Endodermal cell (in vitro differentiated cells): ENCODE results near the gene DHX38. TPM values are rescaled to one million over a fixed set of nuclear protein-coding genes. Genes with fewer than 3 reads are reported as not detected.

ENCODE experiments used
- DNase-seq: peaks from one replicate; pipeline ENCODE4 v3.0.0-alpha.2; 2017
- H3K27ac ChIP-seq: 2 replicates; pipeline ENCODE4 v1.5.1; 2013; ENCODE audit warnings: mild to moderate bottlenecking, low read depth, low read length, moderate library complexity
- H3K27me3 ChIP-seq: 2 replicates; pipeline ENCODE4 v1.6.1; 2013; ENCODE audit warnings: mild to moderate bottlenecking, low read length, moderate library complexity; ENCODE audit not compliant: insufficient read depth, control insufficient read depth, poor library complexity, severe bottlenecking
- H3K36me3 ChIP-seq: 2 replicates; pipeline ENCODE4 v1.7.0; 2013; ENCODE audit warnings: mild to moderate bottlenecking, low read length, moderate library complexity; ENCODE audit not compliant: control insufficient read depth, insufficient read depth
- H3K4me1 ChIP-seq: one replicate; pipeline ENCODE4 v1.7.0; 2013; ENCODE audit warnings: low read length; ENCODE audit not compliant: control insufficient read depth, insufficient read depth
- H3K4me3 ChIP-seq: 2 replicates; pipeline ENCODE4 v1.5.1; 2013; ENCODE audit warnings: mild to moderate bottlenecking, low read length, moderate library complexity
- H3K9ac ChIP-seq: 2 replicates; pipeline ENCODE4 v1.6.1; 2013; ENCODE audit warnings: mild to moderate bottlenecking, low read length, moderate library complexity; ENCODE audit not compliant: poor library complexity, severe bottlenecking; ENCODE audit errors: extremely low read depth
- H3K9me3 ChIP-seq: 2 replicates; pipeline ENCODE4 v1.6.1; 2013; ENCODE audit warnings: mild to moderate bottlenecking, low read length, moderate library complexity; ENCODE audit not compliant: control insufficient read depth
- H3K27ac Mint-ChIP-seq: 2 replicates; pipeline ENCODE4 v1.8.0; 2020; ENCODE audit warnings: mixed read lengths
- H3K27me3 Mint-ChIP-seq: 2 replicates; pipeline ENCODE4 v1.8.0; 2021; ENCODE audit warnings: mild to moderate bottlenecking, mixed read lengths; ENCODE audit not compliant: insufficient read depth
- H3K36me3 Mint-ChIP-seq: 2 replicates; pipeline ENCODE4 v1.8.0; 2020; ENCODE audit warnings: low read depth, mixed read lengths
- H3K4me1 Mint-ChIP-seq: 2 replicates; pipeline ENCODE4 v1.8.0; 2020; ENCODE audit warnings: mixed read lengths
- H3K4me3 Mint-ChIP-seq: 2 replicates; pipeline ENCODE4 v1.8.0; 2020; ENCODE audit warnings: mild to moderate bottlenecking, moderate library complexity, mixed read lengths
- H3K9me3 Mint-ChIP-seq: 2 replicates; pipeline ENCODE4 v1.8.0; 2020; ENCODE audit warnings: mild to moderate bottlenecking, mixed read lengths
- WGBS, 2 experiments: methylation state at CpG; one replicate each; pipeline versions ENCODE4 v1.1.5 to v1.1.7; 2013; ENCODE audit warnings: missing lambda C conversion rate in 2 of 2, mixed read lengths in 1 of 2; ENCODE audit not compliant: insufficient coverage in 1 of 2, insufficient read length in 1 of 2; 5-methylcytosine and 5-hydroxymethylcytosine counted together
- total RNA-seq, 2 donors: library from RNA; stranded (reverse); fragmentation: NEBNext Ultra II Directional in 1 of 2; extraction: Animal tissue kit (Norgen Biotek cat#: 25700) in 1 of 2; gene quantifications; 2 replicates in 1 of 2; 3 replicates in 1 of 2; pipeline ENCODE4 v1.2.1, GENCODE V29; 2021
- TF ChIP-seq, protein P1 (sequence below): fragments of 200-600 bp; sonication (generic); conservative IDR thresholded peaks from 2 replicates; pipeline ENCODE4 v1.5.0; 2021; ENCODE audit warnings: antibody characterized with exemption, mild to moderate bottlenecking

DHX38 gene
- total RNA-seq, 2 donors from 2014 or later: 66.9 to 80.1 TPM

DNA sequence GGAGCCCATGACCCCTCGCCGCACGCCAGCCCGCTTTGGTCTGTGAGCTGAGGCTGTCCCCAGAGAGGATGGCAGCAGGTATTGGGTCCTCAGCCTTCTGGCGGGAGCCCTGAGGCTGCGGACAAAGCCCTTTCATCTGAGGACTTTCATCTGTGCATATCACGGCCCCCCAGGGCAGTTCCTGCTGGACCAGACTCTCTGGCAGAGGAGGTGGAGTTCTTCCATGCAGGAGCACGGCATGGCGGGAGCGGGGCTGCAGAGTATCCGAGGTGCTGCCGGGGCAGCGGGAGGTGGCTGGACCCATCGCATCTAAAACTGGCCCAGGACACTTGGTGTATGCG lies 18.8 kb downstream of the DHX38 start:
- Mint-ChIP-seq H3K9me3 (peaks cover 3% of the 10 kb centered on the region), H3K27me3 (no peaks in the 10 kb centered on the region), H3K4me1 (peaks cover 2% of the 10 kb centered on the region), H3K4me3 (no peak overlapping the region), H3K27ac (no peak overlapping the region), H3K36me3 (peaks cover 71% of the 10 kb centered on the region)
- Histone ChIP-seq H3K4me1 (no peaks in the 10 kb centered on the region), H3K27me3 (no peaks in the 10 kb centered on the region), H3K36me3 (peaks cover 52% of the 10 kb centered on the region), H3K9ac (no peak overlapping the region), H3K9me3 (no peaks in the 10 kb centered on the region), H3K4me3 (no peak overlapping the region), H3K27ac (no peak overlapping the region)
- WGBS, 2 experiments: 91 to 97% methylated on average over 8 to 15 of the region's 15 CpGs
- DNase-seq: no peak
- TF ChIP-seq, protein P1, sequence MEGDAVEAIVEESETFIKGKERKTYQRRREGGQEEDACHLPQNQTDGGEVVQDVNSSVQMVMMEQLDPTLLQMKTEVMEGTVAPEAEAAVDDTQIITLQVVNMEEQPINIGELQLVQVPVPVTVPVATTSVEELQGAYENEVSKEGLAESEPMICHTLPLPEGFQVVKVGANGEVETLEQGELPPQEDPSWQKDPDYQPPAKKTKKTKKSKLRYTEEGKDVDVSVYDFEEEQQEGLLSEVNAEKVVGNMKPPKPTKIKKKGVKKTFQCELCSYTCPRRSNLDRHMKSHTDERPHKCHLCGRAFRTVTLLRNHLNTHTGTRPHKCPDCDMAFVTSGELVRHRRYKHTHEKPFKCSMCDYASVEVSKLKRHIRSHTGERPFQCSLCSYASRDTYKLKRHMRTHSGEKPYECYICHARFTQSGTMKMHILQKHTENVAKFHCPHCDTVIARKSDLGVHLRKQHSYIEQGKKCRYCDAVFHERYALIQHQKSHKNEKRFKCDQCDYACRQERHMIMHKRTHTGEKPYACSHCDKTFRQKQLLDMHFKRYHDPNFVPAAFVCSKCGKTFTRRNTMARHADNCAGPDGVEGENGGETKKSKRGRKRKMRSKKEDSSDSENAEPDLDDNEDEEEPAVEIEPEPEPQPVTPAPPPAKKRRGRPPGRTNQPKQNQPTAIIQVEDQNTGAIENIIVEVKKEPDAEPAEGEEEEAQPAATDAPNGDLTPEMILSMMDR: no peak

DNA sequence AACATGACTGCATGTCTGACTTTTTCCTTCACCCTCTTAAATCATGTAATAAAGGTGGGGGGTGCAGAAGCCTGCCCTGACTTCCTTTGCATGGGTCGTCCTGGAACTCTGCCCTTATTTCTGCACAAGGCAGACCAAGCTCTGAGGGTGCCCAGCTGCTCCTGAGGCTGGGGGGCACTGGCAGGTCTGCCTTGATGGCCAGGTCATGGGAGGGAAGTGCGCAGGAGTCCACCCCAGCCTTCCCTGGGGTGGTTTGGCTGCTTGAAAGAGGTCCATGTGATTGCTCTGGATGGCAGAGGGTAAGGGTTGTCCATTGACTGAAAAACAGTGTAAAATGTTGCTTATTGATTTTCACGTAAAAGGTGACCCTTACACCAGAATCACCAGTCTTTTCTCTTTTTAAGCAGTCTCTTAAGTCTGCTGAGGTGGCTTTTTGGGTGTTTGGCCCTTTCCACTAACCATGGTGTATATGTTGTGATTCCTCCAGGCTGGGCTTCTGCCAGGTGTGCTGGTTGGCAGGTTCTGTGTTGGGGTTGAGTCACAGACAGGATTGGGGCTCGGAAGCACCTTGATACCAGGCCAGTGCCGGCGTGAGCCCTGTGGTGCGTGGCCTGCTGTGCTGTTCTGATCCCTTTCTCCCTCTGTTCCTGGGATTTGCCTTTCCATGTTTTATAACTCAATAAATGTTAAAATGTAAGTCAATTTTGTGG lies 19.4 kb downstream of the DHX38 start:
- Mint-ChIP-seq H3K9me3 (peaks cover 3% of the 10 kb centered on the region), H3K27ac (no peak overlapping the region), H3K4me1 (peaks cover 2% of the 10 kb centered on the region), H3K4me3 (no peak overlapping the region), H3K36me3 (peaks cover 65% of the 10 kb centered on the region), H3K27me3 (no peaks in the 10 kb centered on the region)
- Histone ChIP-seq H3K27ac (no peak overlapping the region), H3K4me1 (no peaks in the 10 kb centered on the region), H3K9me3 (no peaks in the 10 kb centered on the region), H3K27me3 (no peaks in the 10 kb centered on the region), H3K36me3 (peaks cover 46% of the 10 kb centered on the region), H3K9ac (no peak overlapping the region), H3K4me3 (no peak overlapping the region)
- 80 to 90% methylated on average over 1 to 7 of the region's 7 CpGs for WGBS, 2 experiments
- no peak for DNase-seq
- TF ChIP-seq, protein P1: no peak

GRCh38 chr16:72113616-72113945 lies 19.9 kb downstream of the DHX38 start:
- H3K36me3 ChIP-seq: peaks cover 41% of the 10 kb centered on the region
- Mint-ChIP-seq H3K4me1 (peaks cover 2% of the 10 kb centered on the region), H3K27me3 (no peaks in the 10 kb centered on the region), H3K36me3 (peaks cover 60% of the 10 kb centered on the region), H3K27ac (no peak overlapping the region), H3K4me3 (no peak overlapping the region), H3K9me3 (peaks cover 3% of the 10 kb centered on the region)
- no peaks in the 10 kb centered on the region for H3K27me3 ChIP-seq
- H3K27ac ChIP-seq: no peak overlapping the region
- DNase-seq: no peak
- no peaks in the 10 kb centered on the region for H3K4me1 ChIP-seq
- no peaks in the 10 kb centered on the region for H3K9me3 ChIP-seq
- no peak overlapping the region for H3K4me3 ChIP-seq
- no peak overlapping the region for H3K9ac ChIP-seq
- TF ChIP-seq, protein P1: no peak
